ENCODE data around the gene NUP54.

- TF ChIP-seq PAX5 (IDR thresholded peaks at IDR 0.05; ENCODE audit: insufficient read depth, low read length, severe bottlenecking) (no peak), TAF1 (IDR thresholded peaks at IDR 0.05; ENCODE audit: low read depth, low read length) (no peak), SPI1 (IDR thresholded peaks at IDR 0.05; ENCODE audit: low read depth, low read length) (no peak), POLR2A (IDR thresholded peaks at IDR 0.05; ENCODE audit: low read depth, low read length) (no peak), POLR2AphosphoS5 (IDR thresholded peaks at IDR 0.05; ENCODE audit: low read depth, low read length) (no peak), POU2F2 (IDR thresholded peaks at IDR 0.05; ENCODE audit: low read depth, low read length) (no peak)
These were observed 64.7 kb downstream of the NUP54 start for GRCh38 chr4:76083386-76083988.
